Activated B cell treated with CpG ODN at 0.5 μM for 24 hours (primary cell): ENCODE data around the gene CCDC102B. TPM values are rescaled to one million over a fixed set of nuclear protein-coding genes. Genes with fewer than 3 reads are reported as not detected.

ENCODE experiments used
- ATAC-seq: fragments of 200-7000 bp; cut with Tn5 transposase; one replicate; pipeline ENCODE4 v1.10.0; 2021; ENCODE audit warnings: low read depth, mild to moderate bottlenecking, moderate library complexity
- CTCF ChIA-PET: fragments of 350-600 bp; sonication (Branson Sonifier 250); formaldehyde crosslinking; loops from one replicate; lab custom pipeline; 2021; ENCODE audit warnings: antibody characterized with exemption; lab: Charles Lee
- POLR2A ChIA-PET: fragments of 350-600 bp; sonication (Branson Sonifier 250); formaldehyde crosslinking; loops from one replicate; lab custom pipeline; 2021; ENCODE audit warnings: antibody characterized with exemption; lab: Charles Lee
- DNase-seq: peaks from one replicate; pipeline ENCODE4 v3.0.0; 2022
- H3K27ac Mint-ChIP-seq: one replicate; pipeline ENCODE4 v1.8.0; 2020; ENCODE audit warnings: mixed read lengths
- H3K27me3 Mint-ChIP-seq: one replicate; pipeline ENCODE4 v1.8.0; 2021; ENCODE audit warnings: mixed read lengths
- H3K36me3 Mint-ChIP-seq: one replicate; pipeline ENCODE4 v1.8.0; 2021; ENCODE audit warnings: low read depth, mixed read lengths
- H3K4me1 Mint-ChIP-seq: one replicate; pipeline ENCODE4 v1.8.0; 2021; ENCODE audit warnings: mixed read lengths
- H3K4me3 Mint-ChIP-seq: one replicate; pipeline ENCODE4 v1.8.0; 2020; ENCODE audit warnings: mild to moderate bottlenecking, mixed read lengths
- H3K9me3 Mint-ChIP-seq: one replicate; pipeline ENCODE4 v1.8.0; 2020; ENCODE audit warnings: mixed read lengths
- CTCF ChIP-seq: fragments of 200-600 bp; IDR thresholded peaks from one replicate; pipeline ENCODE4 v1.8.0; 2022; ENCODE audit warnings: antibody characterized with exemption, mild to moderate bottlenecking
- intact Hi-C: fragments of 100-400 bp; cut with micrococcal nuclease; formaldehyde crosslinking; loops from one replicate; pipeline ENCODE4 v1.15.1; 2024
- total RNA-seq: library from RNA; stranded (reverse); gene quantifications from 2 replicates; pipeline ENCODE4 v1.2.3, GENCODE V29; 2022

Gene CCDC102B
- total RNA-seq, 1 donor from 2014 or later, result 1.8 TPM

- Mint-ChIP-seq H3K27me3 (no peaks in the 10 kb centered on the region), H3K27ac (no peak overlapping the region), H3K9me3 (peaks cover 3% of the 10 kb centered on the region), H3K4me1 (no peaks in the 10 kb centered on the region), H3K4me3 (no peak overlapping the region), H3K36me3 (no peaks in the 10 kb centered on the region)
- intact Hi-C loops, result no loop called here
- ChIA-PET CTCF (no interaction called here), POLR2A (no interaction called here)
- no peak for DNase-seq
- TF ChIP-seq CTCF, result no peak
- no peak for ATAC-seq
Observed at GRCh38 chr18:68766433-68766832, 31.4 kb upstream of the CCDC102B start.

- Mint-ChIP-seq H3K9me3 (peaks cover 3% of the 10 kb centered on the region), H3K36me3 (no peaks in the 10 kb centered on the region), H3K4me3 (no peak overlapping the region), H3K4me1 (no peaks in the 10 kb centered on the region), H3K27me3 (no peaks in the 10 kb centered on the region), H3K27ac (no peak overlapping the region)
- CTCF ChIA-PET, result no interaction called here
- intact Hi-C loops, result no loop called here
- DNase-seq (no peak), ATAC-seq (no peak)
- no peak for TF ChIP-seq CTCF
- POLR2A ChIA-PET, result no interaction called here
Observed at GRCh38 chr18:68769461-68769860, 28.4 kb upstream of the CCDC102B start.

- no peaks in the 10 kb centered on the region for H3K4me1 Mint-ChIP-seq
- no peaks in the 10 kb centered on the region for H3K27me3 Mint-ChIP-seq
- no peak overlapping the region for H3K27ac Mint-ChIP-seq
- H3K36me3 Mint-ChIP-seq, result no peaks in the 10 kb centered on the region
- CTCF ChIA-PET, result no interaction called here
- intact Hi-C loops, result no loop called here
- DNase-seq, result no peak
- no peak for ATAC-seq
- peaks cover 3% of the 10 kb centered on the region for H3K9me3 Mint-ChIP-seq
- H3K4me3 Mint-ChIP-seq, result no peak overlapping the region
- no peak for TF ChIP-seq CTCF
- POLR2A ChIA-PET, result no interaction called here
Observed at GRCh38 chr18:68772268-68772667, 25.6 kb upstream of the CCDC102B start.

- intact Hi-C loops, result no loop called here
- ChIA-PET CTCF (no interaction called here), POLR2A (no interaction called here)
- H3K9me3 Mint-ChIP-seq, result no peaks in the 10 kb centered on the region
- ATAC-seq (no peak), DNase-seq (no peak)
- no peak for TF ChIP-seq CTCF
- H3K4me1 Mint-ChIP-seq, result no peaks in the 10 kb centered on the region
- no peak overlapping the region for H3K27ac Mint-ChIP-seq
- H3K27me3 Mint-ChIP-seq, result no peaks in the 10 kb centered on the region
- no peak overlapping the region for H3K4me3 Mint-ChIP-seq
- H3K36me3 Mint-ChIP-seq, result no peaks in the 10 kb centered on the region
Observed at GRCh38 chr18:68778280-68778886, 19.5 kb upstream of the CCDC102B start.

GRCh38 chr18:68779169-68779568, 18.7 kb upstream of the CCDC102B start:
- CTCF ChIA-PET, result no interaction called here

More at GRCh38 chr18:68779169-68779568, 18.7 kb upstream of the CCDC102B start:
- no peaks in the 10 kb centered on the region for H3K4me1 Mint-ChIP-seq
- POLR2A ChIA-PET, result no interaction called here
- no peak for ATAC-seq
- TF ChIP-seq CTCF, result no peak
- H3K9me3 Mint-ChIP-seq, result no peaks in the 10 kb centered on the region
- intact Hi-C loops, result no loop called here
- H3K27ac Mint-ChIP-seq, result no peak overlapping the region
- no peak overlapping the region for H3K4me3 Mint-ChIP-seq
- H3K36me3 Mint-ChIP-seq, result no peaks in the 10 kb centered on the region
- no peak for DNase-seq
- no peaks in the 10 kb centered on the region for H3K27me3 Mint-ChIP-seq
